HepG2 (cell line): ENCODE data around the gene TRPM1. TPM values are rescaled to one million over a fixed set of nuclear protein-coding genes. Genes with fewer than 3 reads are reported as not detected.
A peak's percentile ranks its signal among the peaks of the same experiment; 100 is the strongest.

Source experiments
- ATAC-seq: fragments of 200-7000 bp; cut with Tn5 transposase; 3 replicates; pipeline ENCODE4 v1.9.1; 2020; ENCODE audit warnings: mild to moderate bottlenecking, moderate library complexity
- BruUV-seq: library from RNA; stranded (reverse); fragments of 400-500 nt; replicated peaks from 2 replicates; lab custom pipeline; 2021; lab: Mats Ljungman, UMichigan
- CTCF ChIA-PET: fragments of 300-600 bp; formaldehyde crosslinking; extraction: SDS; loops from one replicate; lab custom pipeline; 2021; ENCODE audit warnings: low total read pairs, inconsistent platforms, low intra/inter-chr PET ratio; lab: Yijun Ruan, JAX
- POLR2A ChIA-PET: fragments of 350-600 bp; sonication (Branson Sonifier 250); formaldehyde crosslinking; loops from one replicate; lab custom pipeline; 2020; ENCODE audit warnings: antibody characterized with exemption, inconsistent platforms; lab: Yijun Ruan, JAX
- DNase-seq: peaks from one replicate; pipeline ENCODE4 v3.0.0-alpha.2; 2015; ENCODE audit warnings: low spot score
- FAIRE-seq: peaks from 3 replicates; lab custom pipeline; 2011; peaks lifted over from hg19 to GRCh38; lab: Jason Lieb, UNC
- H2AFZ ChIP-seq: one replicate; pipeline ENCODE4 v1.6.1; 2011; ENCODE audit warnings: low read length, inconsistent platforms
- H3K27ac ChIP-seq: fragments of 300-600 bp; 3 replicates; pipeline ENCODE4 v1.8.0; 2011; ENCODE audit warnings: mixed run types, mild to moderate bottlenecking, mixed read lengths, low read length, inconsistent platforms; ENCODE audit not compliant: insufficient read depth; ENCODE audit errors: extremely low read length
- H3K27me3 ChIP-seq, 2 experiments: fragments of 200-600 bp in 1 of 2; 2 replicates in 1 of 2; 3 replicates in 1 of 2; pipeline versions ENCODE4 v1.6.0 to v1.8.0; 2011; ENCODE audit warnings: low read length in 2 of 2, mild to moderate bottlenecking in 2 of 2, moderate library complexity in 2 of 2, inconsistent platforms in 1 of 2; ENCODE audit not compliant: insufficient read depth in 2 of 2, control insufficient read depth in 1 of 2
- H3K36me3 ChIP-seq, 2 experiments: fragments of 200-600 bp in 1 of 2; replicated peaks in 1 of 2; 2 replicates in 1 of 2; 3 replicates in 1 of 2; pipeline versions ENCODE4 v1.5.1 to v1.8.0; 2011; ENCODE audit warnings: low read length in 2 of 2, inconsistent platforms in 1 of 2; ENCODE audit not compliant: insufficient read depth in 2 of 2, control insufficient read depth in 1 of 2
- H3K4me1 ChIP-seq: 2 replicates; pipeline ENCODE4 v1.5.1; 2012; ENCODE audit warnings: low read length, inconsistent platforms; ENCODE audit not compliant: insufficient read depth
- H3K4me2 ChIP-seq: 2 replicates; pipeline ENCODE4 v1.6.0; 2011; ENCODE audit warnings: low read depth, low read length, inconsistent platforms
- H3K4me3 ChIP-seq, 3 experiments: fragments of 200-600 bp in 1 of 3; sonication (generic), shearing (Covaris generic) in 1 of 3; replicated peaks in 1 of 3; 2 replicates each; pipeline ENCODE4 v1.5.1; 2011 to 2016; ENCODE audit warnings: low read length in 3 of 3, inconsistent platforms in 2 of 3, low read depth in 2 of 3, mild to moderate bottlenecking in 2 of 3, control low read depth in 1 of 3, mixed read lengths in 1 of 3; ENCODE audit not compliant: insufficient read depth in 1 of 3
- H3K79me2 ChIP-seq: one replicate; pipeline ENCODE4 v1.6.1; 2011; ENCODE audit warnings: low read length, inconsistent platforms; ENCODE audit not compliant: insufficient read depth
- H3K9ac ChIP-seq: 2 replicates; pipeline ENCODE4 v1.6.0; 2011; ENCODE audit warnings: mild to moderate bottlenecking, low read depth, low read length, inconsistent platforms; ENCODE audit not compliant: insufficient read depth
- H3K9me3 ChIP-seq: 2 replicates; pipeline ENCODE4 v1.5.1; 2012; ENCODE audit warnings: mild to moderate bottlenecking, low read length
- H4K20me1 ChIP-seq: 2 replicates; pipeline ENCODE4 v1.6.0; 2011; ENCODE audit warnings: inconsistent platforms, mild to moderate bottlenecking, low read length, moderate library complexity; ENCODE audit not compliant: insufficient read depth
- ARNT ChIP-seq: fragments of 450-650 bp; IDR thresholded peaks from 2 replicates; pipeline ENCODE4 v1.6.1; 2017
- BHLHE40 ChIP-seq: IDR thresholded peaks from 2 replicates; pipeline ENCODE4 v1.6.1; 2011; ENCODE audit warnings: low read length, improper control_type of control experiment
- FOSL1 ChIP-seq: sonication (generic); formaldehyde crosslinking; IDR thresholded peaks from 2 replicates; pipeline ENCODE4 v1.9.0; 2021; ENCODE audit warnings: missing genetic modification reagents, borderline replicate concordance
- GZF1 ChIP-seq: sonication (generic); formaldehyde crosslinking; IDR thresholded peaks from 2 replicates; pipeline ENCODE4 v1.5.1; 2020; ENCODE audit warnings: mild to moderate bottlenecking, missing genetic modification reagents
- HHEX ChIP-seq: IDR thresholded peaks from 2 replicates; pipeline ENCODE4 v1.6.1; 2016; ENCODE audit warnings: control low read depth
- MTA3 ChIP-seq: sonication (generic); formaldehyde crosslinking; IDR thresholded peaks from 2 replicates; pipeline ENCODE4 v1.4.0; 2020; ENCODE audit warnings: missing genetic modification reagents
- MYC ChIP-seq: sonication (generic); formaldehyde crosslinking; IDR thresholded peaks from 2 replicates; pipeline ENCODE4 v1.9.0; 2021; ENCODE audit warnings: missing genetic modification reagents, borderline replicate concordance
- SAP130 ChIP-seq: IDR thresholded peaks from 2 replicates; pipeline ENCODE4 v1.6.1; 2016; ENCODE audit warnings: low read depth
- SP2 ChIP-seq: sonication (generic); formaldehyde crosslinking; IDR thresholded peaks from 2 replicates; pipeline ENCODE4 v1.5.1; 2020; ENCODE audit warnings: mild to moderate bottlenecking, missing genetic modification reagents
- TBX2 ChIP-seq: sonication (generic); formaldehyde crosslinking; IDR thresholded peaks from 2 replicates; pipeline ENCODE4 v1.5.0; 2020; ENCODE audit warnings: missing genetic modification reagents, mild to moderate bottlenecking, borderline replicate concordance
- XBP1 ChIP-seq: sonication (generic); formaldehyde crosslinking; IDR thresholded peaks from 2 replicates; pipeline ENCODE4 v1.5.0; 2020; ENCODE audit warnings: missing genetic modification reagents
- ZFP41 ChIP-seq: sonication (generic); formaldehyde crosslinking; IDR thresholded peaks from 2 replicates; pipeline ENCODE4 v1.4.0; 2020; ENCODE audit warnings: mild to moderate bottlenecking, missing genetic modification reagents, borderline replicate concordance
- ZNF263 ChIP-seq: sonication (generic); formaldehyde crosslinking; IDR thresholded peaks from 2 replicates; pipeline ENCODE4 v1.4.0; 2020; ENCODE audit warnings: missing genetic modification reagents
- ZNF788 ChIP-seq: sonication (generic); formaldehyde crosslinking; IDR thresholded peaks from 2 replicates; pipeline ENCODE4 v1.5.0; 2020; ENCODE audit warnings: mild to moderate bottlenecking, missing genetic modification reagents, borderline replicate concordance
- WGBS: methylation state at CpG from one replicate; pipeline ENCODE4 v1.1.6; 2017; ENCODE audit warnings: low lambda C conversion rate; 5-methylcytosine and 5-hydroxymethylcytosine counted together
- in situ Hi-C: cut with HindIII; loops from 2 replicates; pipeline ENCODE4 v1.10.0; 2017; ENCODE audit warnings: low pct_unique_long_range_greater_than_20kb; ENCODE audit not compliant: extremely low pct_ligation_motif_present
- intact Hi-C: fragments of 100-400 bp; cut with micrococcal nuclease; formaldehyde crosslinking; loops from one replicate; pipeline ENCODE4 v1.10.0; 2022; ENCODE audit not compliant: unreplicated experiment
- polyA plus RNA-seq, 8 experiments: library from polyadenylated mRNA; depleted of rRNA in 3 of 8; stranded (reverse) in 7 of 8; unstranded in 1 of 8; fragments of >200 nt; fragmentation: Illumina TruSeq in 4 of 8; extraction: Trizol in 4 of 8; gene quantifications; 2 replicates each; pipeline versions ENCODE4 v1.2.1 to v1.2.3, GENCODE V29; 2011 to 2016; ENCODE audit warnings: low read depth in 4 of 8, missing spikeins in 1 of 8, mixed read lengths in 1 of 8; ENCODE audit not compliant: insufficient read depth in 1 of 8
- total RNA-seq, 5 experiments: library from RNA; depleted of rRNA; stranded (reverse); fragments of >200 nt; fragmentation: Illumina TruSeq; extraction: Trizol; gene quantifications; 2 replicates each; pipeline ENCODE4 v1.2.3, GENCODE V29; 2016; ENCODE audit warnings: low read depth in 1 of 5
- TF ChIP-seq, protein P1 (sequence below): sonication (generic); formaldehyde crosslinking; IDR thresholded peaks from 2 replicates; pipeline ENCODE4 v1.4.0; 2020; ENCODE audit warnings: low read depth, mild to moderate bottlenecking, missing genetic modification reagents

Gene TRPM1
- total and polyA plus RNA-seq, 2 of the 13 experiments (the other 11 are each of a cell fraction or from before 2014, with no cell fraction given), result not detected

DNA sequence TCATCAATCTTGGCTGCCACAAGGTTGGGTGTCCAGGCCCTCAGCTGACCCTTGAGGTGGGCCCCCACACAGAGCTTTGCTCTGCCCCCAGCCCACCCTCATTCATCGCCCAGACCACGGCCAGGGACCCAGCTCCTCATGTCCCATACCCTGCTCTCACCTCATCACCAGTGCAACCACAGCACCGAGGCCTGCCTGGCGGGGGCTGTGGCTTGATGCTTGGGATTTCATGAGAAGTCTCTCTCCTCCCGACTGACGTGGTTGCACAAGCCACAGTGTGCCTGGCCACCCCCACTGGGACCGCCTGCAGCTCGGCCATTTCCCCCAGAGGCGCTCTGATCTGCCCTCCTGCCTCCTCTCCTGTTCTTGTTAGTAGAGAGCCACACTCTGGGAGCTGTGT, 64.7 kb downstream of the TRPM1 start:
- Histone ChIP-seq H3K4me1 (no peaks in the 10 kb centered on the region), H3K27me3 (no peaks in the 10 kb centered on the region; a peak in 1 of 5 replicates), H3K9me3 (no peaks in the 10 kb centered on the region), H3K4me2 (no peak overlapping the region), H3K9ac (no peak overlapping the region), H4K20me1 (no peaks in the 10 kb centered on the region), H3K79me2 (no peaks in the 10 kb centered on the region), H2AFZ (no peak overlapping the region), H3K36me3 (no peaks in the 10 kb centered on the region), H3K27ac (no peak overlapping the region), H3K4me3 (no peak overlapping the region)
- ATAC-seq (0 out of 3 replicates have a peak, but pooled peaks have one; percentile 29), DNase-seq (no peak), FAIRE-seq (no peak)
- intact Hi-C loops (no loop called here), in situ Hi-C loops (no loop called here)
- no peak for TF ChIP-seq SAP130 (CRISPR knock-in tag)
- ChIA-PET POLR2A (no interaction called here), CTCF (no interaction called here)
- no TSS peak for BruUV-seq
- no CpG with 5 or more reads among the region's 9 CpGs for WGBS

DNA sequence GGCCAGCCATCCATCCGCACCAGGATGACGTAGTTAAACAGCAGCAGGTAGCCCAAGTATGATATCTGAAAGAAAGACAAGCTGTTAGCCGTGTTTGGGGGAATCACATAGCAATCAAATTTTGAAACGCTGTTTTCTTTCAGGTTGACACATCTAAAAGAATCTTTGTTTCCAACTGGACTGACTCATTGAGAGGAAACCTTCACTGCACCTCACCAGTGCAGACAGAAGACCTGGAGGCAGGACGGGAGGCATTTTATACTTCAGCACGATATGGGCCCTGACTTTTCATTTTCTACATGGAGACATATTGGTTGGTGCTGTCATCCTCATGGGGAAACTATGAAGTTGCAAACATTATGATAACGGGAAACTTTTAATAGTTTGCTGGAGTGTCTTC, 65.9 kb downstream of the TRPM1 start:
- TF ChIP-seq FOSL1 (CRISPR knock-in tag), result no peak
- TF ChIP-seq ZFP41 (CRISPR knock-in tag), result no peak
- no peak for TF ChIP-seq TBX2
- no peak for TF ChIP-seq XBP1 (CRISPR knock-in tag)
- TF ChIP-seq ZNF263 (CRISPR knock-in tag), result no peak
- TF ChIP-seq BHLHE40, result no peak
- no peak for TF ChIP-seq ARNT
- TF ChIP-seq HHEX (CRISPR knock-in tag), result no peak
- TF ChIP-seq ZNF788 (CRISPR knock-in tag), result no peak
- TF ChIP-seq, protein P1, sequence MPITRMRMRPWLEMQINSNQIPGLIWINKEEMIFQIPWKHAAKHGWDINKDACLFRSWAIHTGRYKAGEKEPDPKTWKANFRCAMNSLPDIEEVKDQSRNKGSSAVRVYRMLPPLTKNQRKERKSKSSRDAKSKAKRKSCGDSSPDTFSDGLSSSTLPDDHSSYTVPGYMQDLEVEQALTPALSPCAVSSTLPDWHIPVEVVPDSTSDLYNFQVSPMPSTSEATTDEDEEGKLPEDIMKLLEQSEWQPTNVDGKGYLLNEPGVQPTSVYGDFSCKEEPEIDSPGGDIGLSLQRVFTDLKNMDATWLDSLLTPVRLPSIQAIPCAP (CRISPR knock-in tag), result no peak
- no peak for TF ChIP-seq MTA3 (CRISPR knock-in tag)
- no peak for TF ChIP-seq GZF1 (CRISPR knock-in tag)
- TF ChIP-seq SP2 (CRISPR knock-in tag), result no peak
- no peak for TF ChIP-seq MYC (CRISPR knock-in tag)
- Histone ChIP-seq H3K79me2 (no peaks in the 10 kb centered on the region), H3K9ac (no peak overlapping the region), H4K20me1 (no peaks in the 10 kb centered on the region), H3K4me2 (no peak overlapping the region), H3K27ac (no peak overlapping the region), H3K4me1 (no peaks in the 10 kb centered on the region), H3K9me3 (no peaks in the 10 kb centered on the region), H3K27me3 (no peaks in the 10 kb centered on the region; a peak in 1 of 5 replicates), H3K36me3 (no peaks in the 10 kb centered on the region), H3K4me3 (no peak overlapping the region), H2AFZ (no peak overlapping the region)
- 47% methylated on average over 7 of the region's 7 CpGs for WGBS
- ChIA-PET CTCF (no interaction called here), POLR2A (no interaction called here)
- in situ Hi-C loops (no loop called here), intact Hi-C loops (no loop called here)
- BruUV-seq, result no TSS peak
- DNase-seq, result no peak
- ATAC-seq, result no peak
- FAIRE-seq, result no peak
